OCI-LY3 (cell line): ENCODE data around the gene ALDOA.

ENCODE experiments used
- CTCF ChIP-seq: fragments of 200-600, 300-600 bp; sonication (generic); IDR thresholded peaks from 2 replicates; pipeline ENCODE4 v1.5.1; 2014; ENCODE audit warnings: antibody characterized with exemption, low read length, low read depth
- EZH2phosphoT487 ChIP-seq: fragments of 200-600 bp; shearing (Covaris generic); IDR thresholded peaks from 2 replicates; pipeline ENCODE4 v1.6.1; 2018; ENCODE audit warnings: antibody characterized with exemption, mixed run types, low read depth

DNA sequence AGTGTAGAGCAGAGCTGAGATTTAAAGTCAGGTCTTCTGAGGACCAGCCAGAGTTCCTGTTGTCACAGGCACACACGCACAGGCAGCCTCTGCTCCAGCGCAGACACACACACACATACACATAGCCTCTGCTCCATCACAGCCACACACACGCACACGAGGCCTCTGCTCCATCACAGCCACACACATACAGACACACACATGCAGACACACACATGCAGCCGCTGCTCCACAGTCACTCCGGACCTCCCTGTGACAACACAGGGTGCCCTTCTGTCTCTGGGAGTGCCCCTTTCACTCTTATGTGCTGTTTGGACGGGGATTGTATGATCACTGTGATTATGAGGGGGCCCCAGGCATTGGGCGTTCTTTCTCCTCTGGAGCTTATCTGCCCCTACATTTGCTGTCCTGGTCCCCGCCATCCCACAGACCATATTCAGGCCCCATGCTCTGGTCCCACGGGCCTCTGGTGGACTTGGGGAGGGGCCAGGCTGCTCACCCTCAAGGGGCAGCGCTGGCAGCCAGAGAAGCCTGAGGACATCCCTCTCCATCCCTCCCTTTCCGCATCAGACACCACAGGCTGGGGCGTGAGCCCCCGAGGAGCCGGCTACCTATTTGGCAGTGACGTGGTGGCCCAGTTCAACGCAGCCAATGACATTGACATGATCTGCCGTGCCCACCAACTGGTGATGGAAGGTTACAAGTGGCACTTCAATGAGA, 18.7 kb downstream of the ALDOA start:
- TF ChIP-seq CTCF (no peak), EZH2phosphoT487 (no peak)
